Transverse colon (tissue), 4 donors: ENCODE data around the gene CTBP2.

Source experiments
- CTCF ChIP-seq, 5 experiments: fragments of 200-600 bp in 3 of 5; fragments of 450-650 bp in 2 of 5; sonication (generic) in 3 of 5; IDR thresholded peaks; 1 replicate in 2 of 5; 2 replicates in 3 of 5; pipeline ENCODE4 v1.5.1; 2016 to 2017; ENCODE audit warnings: antibody characterized with exemption in 5 of 5, inconsistent platforms in 3 of 5, mild to moderate bottlenecking in 2 of 5, moderate library complexity in 1 of 5
- EP300 ChIP-seq: sonication (generic); formaldehyde crosslinking; IDR thresholded peaks from one replicate; pipeline ENCODE4 v1.6.1; 2017; ENCODE audit warnings: antibody characterized with exemption, low read depth
- POLR2A ChIP-seq: fragments of 450-650 bp; IDR thresholded peaks from one replicate; pipeline ENCODE4 v1.6.1; 2016; ENCODE audit warnings: antibody characterized with exemption, mild to moderate bottlenecking, moderate library complexity
- POLR2AphosphoS5 ChIP-seq, 3 donors: sonication (generic); formaldehyde crosslinking; IDR thresholded peaks; one replicate each; pipeline ENCODE4 v1.6.1; 2016; ENCODE audit warnings: antibody characterized with exemption in 3 of 3

- no peak for TF ChIP-seq CTCF (IDR thresholded peaks at IDR 0.05)
- no peak for TF ChIP-seq POLR2AphosphoS5 (IDR thresholded peaks at IDR 0.05)
- no peak for TF ChIP-seq POLR2A
- no peak for TF ChIP-seq EP300
Observed at GRCh38 chr10:125140151-125140550, 20.2 kb downstream of the CTBP2 start.
